SH-SY5Y (cell line): ENCODE measurements around the gene DDHD1.

Source experiments
- GATA2 ChIP-seq: IDR thresholded peaks from 2 replicates; pipeline ENCODE4 v1.6.1; 2011; ENCODE audit warnings: mild to moderate bottlenecking, low read depth, low read length
- GATA3 ChIP-seq: IDR thresholded peaks from 2 replicates; pipeline ENCODE4 v1.6.1; 2011; ENCODE audit warnings: low read depth, mild to moderate bottlenecking, low read length, moderate library complexity

GRCh38 chr14:53019406-53019805 lies 133.7 kb downstream of the DDHD1 start:
- no peak for TF ChIP-seq GATA3
- no peak for TF ChIP-seq GATA2
